Measurements from ENCODE around the gene STK32B.

Gene STK32B

DNA sequence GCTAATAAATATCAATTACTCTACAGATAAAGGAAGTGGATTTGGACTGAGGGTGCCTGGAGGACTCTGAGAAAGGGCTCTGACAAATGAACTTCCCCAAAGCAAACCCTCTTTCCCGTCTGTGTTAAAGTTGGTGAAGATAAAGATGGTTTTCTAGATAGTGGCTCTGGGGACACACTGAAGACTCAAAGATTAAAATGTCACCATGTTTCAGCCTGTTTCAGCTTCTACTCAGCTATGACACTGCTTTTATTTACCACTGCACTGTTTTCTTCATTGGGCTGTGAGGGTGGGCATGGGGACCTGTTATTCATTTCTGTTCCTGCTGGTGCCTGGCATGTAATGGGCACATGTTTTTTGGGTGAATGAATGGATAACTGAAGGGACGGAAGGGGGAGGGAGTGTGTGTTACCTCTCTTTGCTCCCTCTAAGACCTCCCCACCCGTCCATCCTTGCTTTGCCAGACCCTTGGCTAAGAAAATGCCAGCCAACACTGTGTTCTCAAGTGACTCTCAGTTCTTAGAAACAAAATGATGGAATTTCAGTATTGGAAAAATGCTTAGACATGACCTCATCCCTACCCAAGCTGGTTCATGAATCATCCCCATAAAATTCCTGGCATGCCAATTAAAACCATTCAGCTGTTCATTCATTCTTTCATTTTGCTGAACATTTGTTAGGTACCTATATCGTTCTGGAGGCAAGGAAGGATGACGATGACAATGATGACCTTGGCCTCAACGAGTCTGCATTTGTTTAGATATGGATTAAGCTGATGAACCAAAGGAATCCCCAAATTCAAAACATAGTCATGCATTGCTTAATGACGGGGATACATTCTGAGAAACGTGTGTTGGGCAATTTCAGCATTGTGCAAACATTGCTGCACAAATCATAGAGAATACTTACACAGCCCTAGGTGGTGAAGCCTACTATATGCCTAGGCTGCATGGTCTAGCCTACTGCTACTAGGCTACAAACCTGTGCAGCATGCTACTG is 13.4 kb upstream of the STK32B start:
- H3K36me3 ChIP-seq: no peaks in the 10 kb centered on the region
- TF ChIP-seq, protein P1, sequence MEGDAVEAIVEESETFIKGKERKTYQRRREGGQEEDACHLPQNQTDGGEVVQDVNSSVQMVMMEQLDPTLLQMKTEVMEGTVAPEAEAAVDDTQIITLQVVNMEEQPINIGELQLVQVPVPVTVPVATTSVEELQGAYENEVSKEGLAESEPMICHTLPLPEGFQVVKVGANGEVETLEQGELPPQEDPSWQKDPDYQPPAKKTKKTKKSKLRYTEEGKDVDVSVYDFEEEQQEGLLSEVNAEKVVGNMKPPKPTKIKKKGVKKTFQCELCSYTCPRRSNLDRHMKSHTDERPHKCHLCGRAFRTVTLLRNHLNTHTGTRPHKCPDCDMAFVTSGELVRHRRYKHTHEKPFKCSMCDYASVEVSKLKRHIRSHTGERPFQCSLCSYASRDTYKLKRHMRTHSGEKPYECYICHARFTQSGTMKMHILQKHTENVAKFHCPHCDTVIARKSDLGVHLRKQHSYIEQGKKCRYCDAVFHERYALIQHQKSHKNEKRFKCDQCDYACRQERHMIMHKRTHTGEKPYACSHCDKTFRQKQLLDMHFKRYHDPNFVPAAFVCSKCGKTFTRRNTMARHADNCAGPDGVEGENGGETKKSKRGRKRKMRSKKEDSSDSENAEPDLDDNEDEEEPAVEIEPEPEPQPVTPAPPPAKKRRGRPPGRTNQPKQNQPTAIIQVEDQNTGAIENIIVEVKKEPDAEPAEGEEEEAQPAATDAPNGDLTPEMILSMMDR (IDR thresholded peaks at IDR 0.05; ENCODE audit: low read depth, low read length): no peak
- no peak overlapping the region for H3K4me3 ChIP-seq (ENCODE audit: low read depth, low read length)
- H3K27me3 ChIP-seq (ENCODE audit: insufficient read depth, low read depth, severe bottlenecking): no peaks in the 10 kb centered on the region
- no peaks in the 10 kb centered on the region for H3K9me3 ChIP-seq (ENCODE audit: severe bottlenecking)
- no peak for DNase-seq
- H3K27ac ChIP-seq: no peak overlapping the region

DNA sequence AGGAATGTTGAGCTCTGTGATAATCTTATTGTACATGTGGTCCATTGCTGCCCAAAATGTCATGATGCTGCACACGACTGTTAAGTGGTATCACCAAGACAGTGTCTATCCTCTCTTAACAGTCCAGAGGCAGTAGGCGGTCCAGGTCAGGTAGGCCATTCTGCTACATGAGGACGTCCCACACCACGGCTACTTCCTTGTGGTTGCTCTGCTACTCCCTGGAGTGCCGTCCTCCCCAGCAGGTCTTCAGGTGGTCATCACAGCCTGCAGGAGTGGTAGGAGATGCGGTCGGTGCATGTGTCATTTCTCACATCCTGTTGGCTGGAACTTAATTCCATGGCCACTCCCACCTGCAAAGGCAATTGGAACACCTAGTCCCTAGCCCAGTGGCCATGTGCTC is 11.5 kb upstream of the STK32B start:
- no peak overlapping the region for H3K27ac ChIP-seq
- H3K4me3 ChIP-seq (ENCODE audit: low read depth, low read length): no peak overlapping the region
- DNase-seq: no peak
- TF ChIP-seq, protein P1 (IDR thresholded peaks at IDR 0.05; ENCODE audit: low read depth, low read length): no peak
- no peaks in the 10 kb centered on the region for H3K9me3 ChIP-seq (ENCODE audit: severe bottlenecking)
- H3K36me3 ChIP-seq: no peaks in the 10 kb centered on the region
- H3K27me3 ChIP-seq (ENCODE audit: insufficient read depth, low read depth, severe bottlenecking): no peaks in the 10 kb centered on the region

- DNase-seq: no peak
- TF ChIP-seq, protein P1 (IDR thresholded peaks at IDR 0.05; ENCODE audit: low read depth, low read length): no peak
- Histone ChIP-seq H3K4me3 (ENCODE audit: low read depth, low read length) (no peak overlapping the region), H3K36me3 (no peaks in the 10 kb centered on the region), H3K27me3 (ENCODE audit: insufficient read depth, low read depth, severe bottlenecking) (no peaks in the 10 kb centered on the region), H3K27ac (no peak overlapping the region), H3K9me3 (ENCODE audit: severe bottlenecking) (no peaks in the 10 kb centered on the region)
Measured at GRCh38 chr4:5040856-5041620, 10.2 kb upstream of the STK32B start.

- Histone ChIP-seq H3K27me3 (ENCODE audit: insufficient read depth, low read depth, severe bottlenecking) (no peaks in the 10 kb centered on the region), H3K27ac (no peak overlapping the region), H3K4me3 (ENCODE audit: low read depth, low read length) (no peak overlapping the region), H3K36me3 (no peaks in the 10 kb centered on the region), H3K9me3 (ENCODE audit: severe bottlenecking) (no peaks in the 10 kb centered on the region)
- TF ChIP-seq, protein P1 (IDR thresholded peaks at IDR 0.05; ENCODE audit: low read depth, low read length): no peak
- no peak for DNase-seq
Measured at GRCh38 chr4:5041699-5042098, 9.6 kb upstream of the STK32B start.

DNA sequence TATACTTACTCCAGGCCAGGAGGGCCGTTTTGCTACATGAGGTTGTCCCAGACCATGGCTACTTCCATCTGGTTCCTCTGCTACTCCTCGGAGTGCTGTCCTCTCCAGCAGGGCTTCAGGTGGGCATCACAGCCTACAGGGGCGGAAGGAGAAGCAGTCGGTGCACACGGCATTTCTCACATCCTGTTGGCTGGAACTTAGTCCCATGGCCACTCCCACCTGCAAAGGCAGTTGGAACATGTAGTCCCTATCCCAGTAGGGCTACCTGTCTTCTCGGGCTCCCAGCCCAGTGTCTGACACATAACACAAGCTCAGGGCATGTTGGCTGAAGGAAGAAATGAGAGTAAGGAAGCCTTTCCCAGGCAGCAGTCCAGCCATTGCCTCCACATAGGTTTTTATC is 7.7 kb upstream of the STK32B start:
- TF ChIP-seq, protein P1 (IDR thresholded peaks at IDR 0.05; ENCODE audit: low read depth, low read length): no peak
- no peak for DNase-seq
- H3K36me3 ChIP-seq: no peaks in the 10 kb centered on the region
- no peaks in the 10 kb centered on the region for H3K9me3 ChIP-seq (ENCODE audit: severe bottlenecking)
- no peak overlapping the region for H3K4me3 ChIP-seq (ENCODE audit: low read depth, low read length)
- H3K27me3 ChIP-seq (ENCODE audit: insufficient read depth, low read depth, severe bottlenecking): no peaks in the 10 kb centered on the region
- H3K27ac ChIP-seq: no peak overlapping the region
